HG03108 (cell line): ENCODE measurements around the gene KCTD7.
"Not testable (repeated sequence)": the region's sequence is repeated elsewhere in the genome, so short reads cannot be mapped to it uniquely, and the experiment has no call there.

ENCODE experiments used
- ATAC-seq: cut with Tn5 transposase; IDR thresholded peaks from one replicate; pipeline ENCODE4 v1.9.1; 2021; ENCODE audit warnings: moderate library complexity; ENCODE audit not compliant: unreplicated experiment

The KCTD7 gene

GRCh38 chr7:66651026-66651425 lies 22.3 kb downstream of the KCTD7 start:
- not testable (repeated sequence) for ATAC-seq

- not testable (repeated sequence) for ATAC-seq
These were observed 25.1 kb downstream of the KCTD7 start for GRCh38 chr7:66653719-66654274.

GRCh38 chr7:66654275-66655112 lies 25.8 kb downstream of the KCTD7 start:
- peak; percentile 94 for ATAC-seq

GRCh38 chr7:66655113-66655806 lies 26.6 kb downstream of the KCTD7 start:
- peak; percentile 9 for ATAC-seq

GRCh38 chr7:66655826-66656485 lies 27.3 kb downstream of the KCTD7 start:
- ATAC-seq = not testable (repeated sequence)

GRCh38 chr7:66657798-66658197 lies 29.1 kb downstream of the KCTD7 start:
- ATAC-seq = no peak

GRCh38 chr7:66662646-66663264 lies 34.1 kb downstream of the KCTD7 start:
- ATAC-seq = no peak

- ATAC-seq = no peak
These were observed 36.1 kb downstream of the KCTD7 start for GRCh38 chr7:66664590-66665293.

- no peak for ATAC-seq
These were observed 37.8 kb downstream of the KCTD7 start for GRCh38 chr7:66666313-66666952.

GRCh38 chr7:66667023-66667728 lies 38.5 kb downstream of the KCTD7 start:
- ATAC-seq = no peak

- ATAC-seq = no peak
These were observed 39.4 kb downstream of the KCTD7 start for GRCh38 chr7:66668112-66668511.

- no peak for ATAC-seq
These were observed 40.0 kb downstream of the KCTD7 start for GRCh38 chr7:66668677-66669076.

- no peak for ATAC-seq
These were observed 40.4 kb downstream of the KCTD7 start for GRCh38 chr7:66669088-66669487.

- no peak for ATAC-seq
These were observed 40.8 kb downstream of the KCTD7 start for GRCh38 chr7:66669496-66669895.

GRCh38 chr7:66671034-66671433 lies 42.4 kb downstream of the KCTD7 start:
- no peak for ATAC-seq

GRCh38 chr7:66671486-66671885 lies 42.8 kb downstream of the KCTD7 start:
- ATAC-seq = not testable (repeated sequence)

- ATAC-seq = not testable (repeated sequence)
These were observed 43.9 kb downstream of the KCTD7 start for GRCh38 chr7:66672432-66673123.

GRCh38 chr7:66673124-66673640 lies 44.5 kb downstream of the KCTD7 start:
- not testable (repeated sequence) for ATAC-seq
